Fibroblast of skin of left biceps (primary cell): Measurements from ENCODE around the gene WFIKKN2.

Experiments used
- DNase-seq, 2 experiments: peaks; one replicate each; pipeline ENCODE4 v3.0.0-alpha.2; 2013; ENCODE audit warnings: low read depth in 2 of 2

The WFIKKN2 gene

GRCh38 chr17:50808888-50809287 lies 26.5 kb upstream of the WFIKKN2 start:
- DNase-seq = no peak

GRCh38 chr17:50813583-50813982 lies 21.8 kb upstream of the WFIKKN2 start:
- no peak for DNase-seq

- no peak for DNase-seq
Observed at GRCh38 chr17:50815400-50815799, 20.0 kb upstream of the WFIKKN2 start.

- no peak for DNase-seq
Observed at GRCh38 chr17:50816271-50816670, 19.1 kb upstream of the WFIKKN2 start.

- DNase-seq = no peak
Observed at GRCh38 chr17:50816771-50817751, 18.3 kb upstream of the WFIKKN2 start.

- DNase-seq = no peak
Observed at GRCh38 chr17:50817838-50818237, 17.5 kb upstream of the WFIKKN2 start.

GRCh38 chr17:50818261-50818660 lies 17.1 kb upstream of the WFIKKN2 start:
- no peak for DNase-seq

GRCh38 chr17:50818921-50819657 lies 16.3 kb upstream of the WFIKKN2 start:
- no peak for DNase-seq

- no peak for DNase-seq
Observed at GRCh38 chr17:50820651-50821050, 14.7 kb upstream of the WFIKKN2 start.

- no peak for DNase-seq
Observed at GRCh38 chr17:50822550-50822949, 12.8 kb upstream of the WFIKKN2 start.

- DNase-seq = no peak
Observed at GRCh38 chr17:50824429-50824828, 11.0 kb upstream of the WFIKKN2 start.

- DNase-seq = no peak
Observed at GRCh38 chr17:50825188-50825587, 10.2 kb upstream of the WFIKKN2 start.

GRCh38 chr17:50828508-50829170 lies 6.7 kb upstream of the WFIKKN2 start:
- no peak for DNase-seq

- no peak for DNase-seq
Observed at GRCh38 chr17:50829332-50829731, 6.1 kb upstream of the WFIKKN2 start.

- no peak for DNase-seq
Observed at GRCh38 chr17:50830352-50830751, 5.0 kb upstream of the WFIKKN2 start.

GRCh38 chr17:50830994-50831393 lies 4.4 kb upstream of the WFIKKN2 start:
- no peak for DNase-seq

- no peak for DNase-seq
Observed at GRCh38 chr17:50831471-50831928, 3.9 kb upstream of the WFIKKN2 start.

GRCh38 chr17:50832267-50832863 lies 3.0 kb upstream of the WFIKKN2 start:
- no peak for DNase-seq

GRCh38 chr17:50832864-50833381 lies 2.5 kb upstream of the WFIKKN2 start:
- no peak for DNase-seq

GRCh38 chr17:50833510-50834428 lies 1.6 kb upstream of the WFIKKN2 start:
- no peak for DNase-seq
